Erythroblast (primary cell): Measurements from ENCODE around the gene QPRT.

Source experiments
- GATA1 ChIP-seq: IDR thresholded peaks from 2 replicates; pipeline ENCODE4 v1.6.1; 2011; ENCODE audit warnings: low read depth, mild to moderate bottlenecking, control low read depth, low read length, moderate library complexity
- POLR2A ChIP-seq: IDR thresholded peaks from 2 replicates; pipeline ENCODE4 v1.6.1; 2011; ENCODE audit warnings: mild to moderate bottlenecking, low read length

- TF ChIP-seq POLR2A = no peak
- no peak for TF ChIP-seq GATA1
Measured at GRCh38 chr16:29698484-29699323, 19.7 kb downstream of the QPRT start.
